Liver (tissue), 3 donors: ENCODE measurements around the gene PITPNC1.

Experiments used
- GABPA ChIP-seq, 2 donors: IDR thresholded peaks in 1 of 2; conservative IDR thresholded peaks in 1 of 2; 2 replicates each; pipeline ENCODE4 v1.6.1; 2016; ENCODE audit warnings: antibody characterized with exemption in 2 of 2, mild to moderate bottlenecking in 1 of 2, moderate library complexity in 1 of 2
- TF ChIP-seq, protein P1 (sequence below): fragments of 150-350 bp; IDR thresholded peaks from 2 replicates; pipeline ENCODE4 v1.5.1; 2017; ENCODE audit warnings: improper control_type of control experiment, low read depth, low read length; ENCODE audit not compliant: missing input control
- donor health status: healthy.
- donor health status: healthy.

DNA sequence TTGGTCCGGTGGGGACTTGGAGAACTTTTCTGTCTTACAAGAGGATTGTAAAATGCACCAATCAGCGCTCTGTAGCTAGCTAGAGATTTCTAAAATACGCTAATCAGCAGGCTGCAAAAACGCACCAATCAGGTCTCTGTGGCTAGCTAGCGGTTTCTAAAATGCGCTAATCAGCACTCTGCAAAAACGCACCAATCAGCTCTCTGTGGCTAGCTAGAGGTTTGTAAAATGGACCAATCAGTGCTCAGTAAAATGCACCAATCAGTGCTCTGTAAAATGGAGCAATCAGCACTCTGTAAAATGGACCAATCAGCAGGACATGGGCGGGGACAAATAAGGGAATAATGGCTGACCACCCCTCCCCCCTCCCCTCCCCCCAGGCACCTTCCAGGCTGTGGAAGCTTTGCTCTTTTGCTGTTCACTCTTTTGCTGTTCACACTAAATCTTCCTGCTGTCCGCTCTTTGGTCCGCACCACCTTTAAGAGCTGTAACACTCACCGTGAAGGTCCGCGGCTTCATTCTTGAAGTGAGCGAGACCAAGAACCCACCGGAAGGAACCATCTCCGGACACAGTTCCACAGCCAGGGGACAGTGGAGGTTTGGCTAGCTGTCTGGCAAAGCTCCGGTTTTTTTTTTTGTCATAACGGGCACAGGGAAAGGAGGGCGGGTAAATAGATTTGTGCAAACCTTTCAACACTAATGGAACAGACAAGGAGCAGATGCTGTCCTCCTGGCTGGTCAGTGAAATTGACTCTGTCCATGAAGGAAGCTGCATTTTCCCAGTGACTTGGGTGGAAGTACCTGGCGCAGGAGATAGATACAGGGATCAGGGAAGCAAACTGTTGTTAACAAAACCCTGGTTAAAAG is 8.3 kb downstream of the PITPNC1 start:
- TF ChIP-seq, protein P1, sequence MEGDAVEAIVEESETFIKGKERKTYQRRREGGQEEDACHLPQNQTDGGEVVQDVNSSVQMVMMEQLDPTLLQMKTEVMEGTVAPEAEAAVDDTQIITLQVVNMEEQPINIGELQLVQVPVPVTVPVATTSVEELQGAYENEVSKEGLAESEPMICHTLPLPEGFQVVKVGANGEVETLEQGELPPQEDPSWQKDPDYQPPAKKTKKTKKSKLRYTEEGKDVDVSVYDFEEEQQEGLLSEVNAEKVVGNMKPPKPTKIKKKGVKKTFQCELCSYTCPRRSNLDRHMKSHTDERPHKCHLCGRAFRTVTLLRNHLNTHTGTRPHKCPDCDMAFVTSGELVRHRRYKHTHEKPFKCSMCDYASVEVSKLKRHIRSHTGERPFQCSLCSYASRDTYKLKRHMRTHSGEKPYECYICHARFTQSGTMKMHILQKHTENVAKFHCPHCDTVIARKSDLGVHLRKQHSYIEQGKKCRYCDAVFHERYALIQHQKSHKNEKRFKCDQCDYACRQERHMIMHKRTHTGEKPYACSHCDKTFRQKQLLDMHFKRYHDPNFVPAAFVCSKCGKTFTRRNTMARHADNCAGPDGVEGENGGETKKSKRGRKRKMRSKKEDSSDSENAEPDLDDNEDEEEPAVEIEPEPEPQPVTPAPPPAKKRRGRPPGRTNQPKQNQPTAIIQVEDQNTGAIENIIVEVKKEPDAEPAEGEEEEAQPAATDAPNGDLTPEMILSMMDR = no peak
- TF ChIP-seq GABPA (IDR thresholded peaks at IDR 0.05 in 1 of 2, conservative IDR thresholded peaks at IDR 0.05 in 1 of 2) = no peak
